ENCODE results near the gene SLC37A1.

Gene SLC37A1

DNA sequence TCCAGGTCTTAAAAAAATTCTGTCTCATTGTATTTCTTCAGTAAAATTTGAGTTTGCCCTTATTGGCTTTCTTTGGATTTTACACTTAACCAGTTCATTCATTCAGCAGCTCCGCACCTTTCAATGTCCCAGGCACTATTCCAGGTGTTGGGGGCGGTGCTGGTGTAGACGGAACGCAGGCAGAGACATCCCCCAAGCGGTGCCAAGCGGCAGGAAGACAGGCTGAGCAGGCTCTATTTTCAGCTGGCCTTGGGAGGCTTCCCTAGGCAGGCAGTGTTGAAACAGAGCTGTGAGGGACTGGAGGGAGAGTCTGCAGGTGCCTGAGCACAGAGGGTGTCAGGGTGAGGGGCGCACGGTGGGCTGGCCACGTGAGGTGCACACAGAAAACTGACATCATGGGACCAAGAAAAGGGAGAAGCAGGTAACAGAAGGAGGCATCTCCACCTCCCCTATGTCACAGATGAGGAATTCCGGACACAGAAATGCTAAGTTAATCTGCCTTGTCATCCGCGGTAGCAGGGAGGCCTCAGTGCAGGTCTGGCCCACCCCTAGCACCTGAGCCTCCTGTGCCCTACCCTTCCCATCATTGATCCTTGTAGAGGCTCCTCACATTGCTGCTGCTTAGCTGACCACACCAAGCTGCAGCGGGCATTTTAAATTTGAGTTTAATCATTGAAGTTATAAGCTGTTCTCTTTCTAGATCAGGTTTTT, 40.8 kb downstream of the SLC37A1 start:
- FAIRE-seq, result no peak
- no peak for TF ChIP-seq POLR2A (IDR thresholded peaks at IDR 0.05; ENCODE audit: low read depth, low read length)

DNA sequence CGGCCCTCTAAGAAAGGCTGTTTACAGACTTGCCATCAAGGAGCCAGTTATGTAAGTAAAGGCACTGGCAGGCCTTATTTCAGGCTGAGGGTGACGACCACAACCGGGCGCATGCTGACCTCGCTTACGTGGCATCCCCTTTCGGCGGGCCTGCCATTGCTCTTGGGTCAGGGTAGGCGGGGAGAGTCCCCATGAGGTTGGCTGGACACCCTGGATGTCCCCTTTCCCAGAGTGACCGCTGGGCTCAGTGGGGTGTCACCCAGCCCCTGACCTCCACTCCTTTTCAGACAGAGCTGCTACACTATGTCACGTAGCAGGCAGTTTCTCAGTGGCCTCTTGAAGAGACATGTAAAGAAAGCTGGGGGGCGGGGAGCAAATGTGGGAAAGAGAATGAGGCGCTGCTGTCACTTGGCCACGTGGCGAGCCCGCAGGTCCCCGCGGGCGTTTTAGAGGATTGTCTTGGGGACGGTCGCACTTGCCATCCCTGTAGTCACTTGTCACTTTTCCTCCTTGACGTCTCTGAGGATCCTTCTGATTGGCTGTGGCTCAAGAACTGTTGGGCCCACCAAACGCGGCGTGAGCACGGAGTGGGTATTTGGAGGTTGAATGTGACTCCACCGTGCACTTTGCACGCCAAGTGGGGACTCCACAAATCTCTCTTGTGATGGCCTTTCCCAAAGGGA, 42.2 kb downstream of the SLC37A1 start:
- DNase-seq (ENCODE audit: insufficient read length, low spot score), result no peak
- TF ChIP-seq POLR2A (IDR thresholded peaks at IDR 0.05; ENCODE audit: low read depth, low read length), result no peak
- no peak for FAIRE-seq

More for the DNA sequence above, 40.8 kb downstream of the SLC37A1 start:
- no peak for DNase-seq (ENCODE audit: insufficient read length, low spot score)

DNA sequence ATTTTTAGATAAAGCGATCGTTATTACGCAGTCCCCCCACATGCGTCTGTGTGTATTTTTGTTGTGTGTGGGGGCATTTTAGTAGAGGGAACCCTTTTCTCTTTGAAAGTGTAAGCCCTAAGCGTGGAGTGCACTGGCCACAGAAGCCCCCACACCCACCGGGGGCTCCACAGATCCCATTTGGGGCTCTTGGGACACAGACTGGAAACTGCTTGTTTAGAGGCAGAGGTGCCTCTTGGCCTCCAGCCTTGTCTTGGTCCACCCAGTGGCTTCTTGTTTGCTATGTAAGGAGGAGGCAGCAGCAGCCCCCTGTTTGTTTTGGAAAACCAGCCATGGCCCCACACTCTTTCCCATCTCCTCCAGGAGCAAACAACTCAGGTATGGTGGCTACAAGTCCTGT, 42.8 kb downstream of the SLC37A1 start:
- no peak for FAIRE-seq
- TF ChIP-seq POLR2A (IDR thresholded peaks at IDR 0.05; ENCODE audit: low read depth, low read length), result no peak
- DNase-seq (ENCODE audit: insufficient read length, low spot score), result no peak

DNA sequence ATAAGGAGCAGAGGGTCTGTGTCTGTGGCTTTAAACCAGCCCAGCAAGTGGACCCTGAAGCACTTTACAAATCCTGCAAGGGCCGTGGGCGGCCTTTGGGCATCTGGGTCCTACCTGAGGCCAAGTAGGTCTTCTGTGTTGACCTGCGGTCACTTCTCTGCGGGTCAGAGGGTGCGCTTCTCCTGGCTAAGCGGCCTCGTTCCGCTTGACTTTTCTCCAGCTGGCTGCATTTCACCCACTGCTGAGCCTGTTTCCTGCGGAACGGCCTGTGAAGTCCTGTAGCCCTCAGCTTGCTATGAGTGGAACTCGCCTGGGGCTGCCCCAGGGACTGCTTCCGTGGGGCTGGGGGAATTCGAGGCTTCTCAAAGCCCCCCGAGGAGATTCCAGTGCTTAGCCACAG, 43.3 kb downstream of the SLC37A1 start:
- DNase-seq (ENCODE audit: insufficient read length, low spot score) (no peak), FAIRE-seq (no peak)
- no peak for TF ChIP-seq POLR2A (IDR thresholded peaks at IDR 0.05; ENCODE audit: low read depth, low read length)

DNA sequence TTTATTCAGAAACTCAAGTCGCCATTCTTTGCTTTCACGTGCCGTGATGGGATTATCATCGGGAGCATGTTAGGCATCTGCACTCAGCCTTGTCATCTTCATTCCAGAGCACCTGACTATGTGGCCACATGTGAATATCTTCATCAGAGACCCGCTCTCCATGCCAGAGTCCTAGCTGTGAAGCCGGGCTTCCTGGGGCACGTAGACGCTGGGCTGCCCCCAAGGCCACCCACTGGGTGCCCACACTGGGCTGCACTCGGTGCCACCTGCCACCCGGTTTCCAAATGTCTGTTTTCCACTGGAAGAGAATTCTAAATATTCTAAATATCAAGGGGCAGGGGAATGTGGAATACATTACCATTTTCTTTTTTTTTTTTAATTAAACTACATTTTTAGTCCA, 43.8 kb downstream of the SLC37A1 start:
- TF ChIP-seq POLR2A (IDR thresholded peaks at IDR 0.05; ENCODE audit: low read depth, low read length), result no peak
- no peak for DNase-seq (ENCODE audit: insufficient read length, low spot score)
- no peak for FAIRE-seq

DNA sequence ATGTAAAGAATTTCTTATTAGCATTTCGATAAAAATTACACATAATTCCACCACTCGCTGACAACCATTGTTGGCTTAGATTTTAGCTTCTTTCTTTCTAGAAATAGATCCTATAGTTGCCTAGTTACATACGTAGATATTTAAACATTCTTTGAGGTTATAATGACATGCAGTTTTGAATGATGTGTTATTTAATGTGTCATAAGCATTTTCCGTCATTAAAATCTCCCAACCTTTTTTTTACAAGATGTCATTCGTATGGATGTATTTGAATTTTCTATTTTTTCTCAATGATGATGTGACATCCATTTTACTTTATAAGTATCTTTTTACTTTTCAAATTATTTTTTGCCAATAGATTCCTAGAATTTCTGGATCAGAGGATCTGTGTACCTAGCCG, 44.7 kb downstream of the SLC37A1 start:
- no peak for TF ChIP-seq POLR2A (IDR thresholded peaks at IDR 0.05; ENCODE audit: low read depth, low read length)
- DNase-seq (ENCODE audit: insufficient read length, low spot score) (no peak), FAIRE-seq (no peak)

DNA sequence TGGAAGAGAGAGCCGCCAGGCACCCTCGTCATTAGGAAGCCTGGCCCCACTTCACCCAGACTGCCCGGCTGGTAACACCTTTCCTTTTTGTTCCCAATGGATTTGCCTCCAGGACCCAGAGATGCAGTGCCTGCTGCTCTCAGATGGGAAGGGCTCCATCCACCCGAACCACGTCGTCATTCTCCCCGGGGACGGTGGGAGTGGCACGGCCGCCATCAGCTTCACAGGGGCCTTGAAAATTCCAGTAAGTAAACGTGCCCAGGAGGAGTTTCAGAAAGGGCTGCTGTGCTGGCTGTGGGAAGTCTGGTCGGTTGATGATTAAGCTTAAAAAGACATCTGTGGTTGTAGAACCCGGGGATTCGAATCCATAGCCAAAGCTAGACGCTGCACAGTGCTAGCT, 45.2 kb downstream of the SLC37A1 start:
- FAIRE-seq (no peak), DNase-seq (ENCODE audit: insufficient read length, low spot score) (no peak)
- TF ChIP-seq POLR2A (IDR thresholded peaks at IDR 0.05; ENCODE audit: low read depth, low read length), result no peak

DNA sequence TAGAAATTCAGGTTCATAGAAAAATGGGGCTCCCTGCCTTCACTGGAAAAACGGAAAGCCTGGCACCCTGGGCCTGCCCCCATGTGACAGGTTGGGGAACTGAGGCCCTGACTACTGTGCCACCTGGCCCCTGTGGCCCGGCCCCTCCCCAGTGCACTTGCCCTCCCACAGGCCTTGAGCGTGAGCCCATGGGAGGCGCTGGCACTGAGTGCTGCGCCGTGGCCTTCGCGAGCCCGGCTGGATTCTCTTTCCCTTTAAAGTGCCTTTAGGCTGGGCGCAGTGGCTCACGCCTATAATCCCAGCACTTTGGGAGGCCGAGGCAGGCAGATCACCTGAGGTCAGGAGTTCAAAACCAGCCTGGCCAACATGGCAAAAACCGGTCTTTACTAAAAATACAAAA, 45.7 kb downstream of the SLC37A1 start:
- TF ChIP-seq POLR2A (IDR thresholded peaks at IDR 0.05; ENCODE audit: low read depth, low read length), result no peak
- DNase-seq (ENCODE audit: insufficient read length, low spot score) (no peak), FAIRE-seq (no peak)

DNA sequence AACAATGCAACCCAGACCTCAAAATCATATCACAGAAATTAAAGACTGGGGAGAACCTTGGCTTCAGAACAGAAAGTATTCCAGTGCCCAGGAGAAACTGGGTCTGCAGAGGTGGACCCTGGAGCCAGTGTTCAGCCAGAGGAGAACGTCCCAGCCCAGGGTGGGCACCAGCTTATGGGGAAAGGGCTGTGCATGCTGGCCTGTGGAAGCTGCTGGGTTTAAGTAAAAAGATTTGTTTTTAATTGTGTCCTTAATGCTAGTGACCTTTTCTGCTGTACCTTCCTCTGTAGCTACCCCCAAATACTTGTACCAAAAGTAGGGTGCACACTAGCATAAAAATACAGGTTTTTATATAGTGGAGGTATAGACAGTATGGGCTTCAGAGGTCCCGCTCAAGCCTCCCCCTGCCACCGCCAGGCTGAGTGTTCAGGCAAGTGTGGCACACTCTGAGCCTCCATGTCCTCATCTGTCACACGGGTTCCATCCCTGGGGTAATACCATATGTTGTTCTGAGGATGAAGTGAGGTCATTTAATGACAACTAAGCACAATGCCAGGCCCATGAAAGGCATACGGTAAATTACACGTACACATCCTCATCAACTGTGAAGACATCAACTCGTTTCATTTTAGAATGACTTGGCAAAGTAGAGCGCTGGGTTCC, 47.0 kb downstream of the SLC37A1 start:
- no peak for TF ChIP-seq POLR2A (IDR thresholded peaks at IDR 0.05; ENCODE audit: low read depth, low read length)
- DNase-seq (ENCODE audit: insufficient read length, low spot score), result no peak
- FAIRE-seq, result no peak

DNA sequence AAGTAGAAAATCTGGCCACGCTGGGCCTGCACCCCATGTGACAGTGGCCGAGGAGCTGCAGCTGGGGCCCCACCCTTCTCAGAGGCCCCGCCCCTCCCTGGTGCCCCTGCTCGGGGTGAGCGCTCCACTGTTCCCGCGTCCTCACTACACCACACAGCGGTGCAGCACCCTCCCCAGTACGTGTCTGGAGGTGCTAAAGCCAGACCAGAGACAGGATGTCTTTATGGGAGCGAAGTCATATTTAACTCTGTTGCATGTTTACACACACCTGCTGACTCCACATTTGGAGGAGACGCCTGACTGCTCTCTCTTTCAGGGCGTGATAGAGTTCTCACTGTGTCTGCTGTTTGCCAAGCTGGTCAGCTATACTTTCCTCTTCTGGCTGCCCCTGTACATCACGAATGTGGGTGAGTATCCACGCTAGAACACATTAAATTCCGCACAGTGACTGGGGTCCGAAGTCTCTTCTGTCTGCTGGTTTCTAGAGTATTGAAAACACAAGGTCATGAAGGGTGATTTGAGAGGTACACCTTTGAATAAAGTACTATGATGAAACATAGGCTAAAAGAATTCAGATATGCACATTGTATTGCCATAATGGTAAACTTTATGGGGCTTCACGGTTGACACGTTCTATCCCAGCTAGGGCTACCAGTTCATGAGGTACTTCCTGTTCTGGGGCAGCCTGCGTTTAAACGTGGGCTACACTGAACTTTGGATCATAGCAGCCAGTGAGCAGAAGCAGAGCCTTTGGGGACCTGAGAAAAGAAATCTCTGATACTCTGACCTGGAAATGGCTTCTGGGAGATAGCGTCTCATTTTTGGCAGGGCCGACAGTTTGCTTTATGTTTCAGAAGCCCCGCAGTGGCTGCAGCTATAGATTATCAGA, 48.4 kb downstream of the SLC37A1 start:
- no peak for TF ChIP-seq POLR2A (IDR thresholded peaks at IDR 0.05; ENCODE audit: low read depth, low read length)
- DNase-seq (ENCODE audit: insufficient read length, low spot score) (no peak), FAIRE-seq (no peak)

DNA sequence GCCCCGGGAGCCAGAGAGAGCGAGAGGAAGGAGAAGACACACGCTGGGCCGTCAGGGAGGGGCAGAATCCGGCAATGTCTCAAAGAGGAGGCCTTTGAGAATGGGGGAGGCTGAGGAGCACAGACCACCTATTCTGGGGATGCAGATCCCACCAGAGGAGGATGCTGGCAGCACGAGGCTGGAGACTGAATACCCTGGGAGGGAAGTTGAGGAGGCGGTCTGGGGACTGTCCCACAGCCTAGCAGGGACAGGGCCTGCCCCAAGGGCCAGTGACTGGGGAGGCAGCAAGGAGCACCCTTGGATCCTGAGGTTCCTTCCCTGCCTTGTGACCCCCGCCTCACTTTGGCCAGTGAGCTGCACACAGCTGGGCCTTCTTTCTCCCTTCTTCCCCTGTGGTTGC, 49.2 kb downstream of the SLC37A1 start:
- DNase-seq (ENCODE audit: insufficient read length, low spot score) (no peak), FAIRE-seq (no peak)
- no peak for TF ChIP-seq POLR2A (IDR thresholded peaks at IDR 0.05; ENCODE audit: low read depth, low read length)

DNA sequence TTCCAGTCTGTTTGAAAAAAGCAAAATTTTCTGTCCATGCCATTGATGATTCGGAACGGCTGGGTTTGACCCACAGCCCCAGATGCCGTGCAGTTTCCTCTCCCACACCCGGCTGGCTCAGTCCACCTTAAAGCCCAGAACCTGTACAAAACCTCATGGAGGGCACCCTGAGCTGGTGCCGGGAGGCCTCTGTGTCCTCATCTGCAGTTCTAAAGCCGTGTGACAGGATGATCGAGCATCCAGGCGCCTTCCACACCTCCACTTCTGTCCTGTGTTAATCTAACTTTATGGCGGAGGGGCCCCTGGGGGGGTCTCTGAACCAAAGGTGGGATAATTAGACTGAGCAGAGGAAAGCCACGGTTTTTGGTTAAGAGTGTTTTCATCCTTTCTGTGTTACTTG, 49.6 kb downstream of the SLC37A1 start:
- no peak for DNase-seq (ENCODE audit: insufficient read length, low spot score)
- FAIRE-seq, result no peak
- TF ChIP-seq POLR2A (IDR thresholded peaks at IDR 0.05; ENCODE audit: low read depth, low read length), result no peak

DNA sequence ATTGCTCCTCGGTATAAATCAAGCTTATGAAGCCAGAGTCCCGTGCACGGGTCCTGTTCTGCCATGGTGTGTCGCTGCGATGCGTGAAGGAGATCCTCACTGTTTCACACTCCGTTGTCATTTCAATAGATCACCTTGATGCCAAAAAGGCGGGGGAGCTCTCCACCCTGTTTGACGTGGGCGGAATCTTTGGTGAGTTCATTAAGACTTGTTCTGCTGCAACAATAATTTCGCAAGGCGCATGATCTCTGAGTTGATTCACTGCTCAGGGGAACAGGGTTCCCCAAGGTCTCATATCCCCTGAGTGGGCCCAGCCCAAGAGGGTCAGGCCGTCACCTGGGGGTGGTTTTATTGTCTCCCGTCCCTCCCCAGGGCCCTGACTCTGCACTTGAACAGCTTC, 50.0 kb downstream of the SLC37A1 start:
- FAIRE-seq (no peak), DNase-seq (ENCODE audit: insufficient read length, low spot score) (no peak)
- TF ChIP-seq POLR2A (IDR thresholded peaks at IDR 0.05; ENCODE audit: low read depth, low read length), result no peak

DNA sequence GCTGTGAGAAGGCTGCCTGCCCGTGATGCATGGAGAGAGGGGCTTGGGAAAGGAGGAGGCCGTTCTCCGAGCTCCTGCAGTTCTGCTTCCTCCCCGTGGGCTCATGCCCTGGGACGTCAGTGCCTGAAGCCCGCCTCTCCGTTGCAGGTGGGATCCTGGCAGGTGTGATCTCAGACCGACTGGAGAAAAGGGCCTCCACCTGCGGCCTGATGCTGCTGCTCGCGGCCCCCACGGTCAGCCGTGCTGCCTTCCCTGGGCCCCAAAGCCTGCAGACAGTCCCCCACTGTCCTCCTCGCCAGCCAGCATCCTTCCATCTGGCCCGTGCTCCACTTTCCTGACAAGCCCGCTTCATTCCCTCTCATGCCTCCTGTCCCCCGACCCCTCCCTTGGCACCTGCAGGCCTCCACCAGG, 50.9 kb downstream of the SLC37A1 start:
- DNase-seq (ENCODE audit: insufficient read length, low spot score) (no peak), FAIRE-seq (no peak)
- TF ChIP-seq POLR2A (IDR thresholded peaks at IDR 0.05; ENCODE audit: low read depth, low read length), result no peak
